Right atrium auricular region (tissue), 2 donors: ENCODE data around the gene IL11RA. TPM values are rescaled to one million over a fixed set of nuclear protein-coding genes. Genes with fewer than 3 reads are reported as not detected.

ENCODE experiments used
- DNase-seq: peaks from one replicate; pipeline ENCODE4 v3.0.0-alpha.2; 2019; ENCODE audit warnings: low spot score
- H3K27ac ChIP-seq, 2 donors: fragments of 200-600 bp; sonication (generic); 1 replicate in 1 of 2; 2 replicates in 1 of 2; pipeline ENCODE4 v1.5.1; 2016 to 2019
- H3K27me3 ChIP-seq, 2 donors: fragments of 200-600 bp; sonication (generic); one replicate each; pipeline versions ENCODE4 v1.5.1 to v1.6.0; 2017 to 2019
- H3K36me3 ChIP-seq: fragments of 200-600 bp; sonication (generic); one replicate; pipeline ENCODE4 v1.5.1; 2016
- H3K4me1 ChIP-seq, 2 donors: fragments of 200-600 bp; sonication (generic); one replicate each; pipeline versions ENCODE4 v1.5.1 to v1.6.0; 2017 to 2019
- H3K4me3 ChIP-seq, 2 donors: fragments of 200-600 bp; sonication (generic); 1 replicate in 1 of 2; 2 replicates in 1 of 2; pipeline ENCODE4 v1.5.1; 2017 to 2019; ENCODE audit warnings: mild to moderate bottlenecking in 1 of 2, moderate library complexity in 1 of 2
- H3K9me3 ChIP-seq, 2 donors: fragments of 200-600 bp; sonication (generic); one replicate each; pipeline ENCODE4 v1.5.1; 2019
- total RNA-seq, 2 donors: library from RNA; depleted of rRNA; stranded (reverse); fragments of >200 nt; gene quantifications; one replicate each; pipeline ENCODE4 v1.1.0, GENCODE V29; 2016
- TF ChIP-seq, protein P1 (sequence below), 2 donors: fragments of 200-600 bp; sonication (generic); IDR thresholded peaks; one replicate each; pipeline ENCODE4 v1.5.1; 2019; ENCODE audit warnings: antibody characterized with exemption in 2 of 2

Gene IL11RA
- total RNA-seq, 2 donors from 2014 or later = 58.2 to 108 TPM

DNA sequence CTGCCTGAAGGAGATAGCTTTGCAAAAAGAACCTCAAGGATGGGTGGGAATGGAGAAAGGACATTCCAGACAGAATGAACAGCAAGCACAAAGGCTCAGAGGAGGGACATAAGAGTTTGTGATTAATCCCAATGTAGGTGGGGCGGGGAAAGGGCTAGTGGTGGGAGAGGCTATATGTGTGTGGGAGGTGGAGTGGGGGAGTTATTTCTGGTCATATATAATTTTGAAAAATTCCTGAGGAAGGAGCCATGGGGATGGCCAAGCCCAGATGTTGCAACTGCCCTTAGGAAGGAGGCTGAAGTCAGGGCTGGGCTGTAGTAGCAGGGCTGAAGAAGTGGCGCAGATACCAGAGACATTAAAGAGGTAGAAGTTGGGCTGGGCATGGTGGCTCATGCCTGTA, 23.9 kb downstream of the IL11RA start:
- Histone ChIP-seq H3K4me3 (no peak overlapping the region), H3K9me3 (no peaks in the 10 kb centered on the region), H3K4me1 (no peaks in the 10 kb centered on the region), H3K36me3 (no peaks in the 10 kb centered on the region), H3K27me3 (no peaks in the 10 kb centered on the region), H3K27ac (no peak overlapping the region)
- no peak for DNase-seq
- TF ChIP-seq, protein P1, sequence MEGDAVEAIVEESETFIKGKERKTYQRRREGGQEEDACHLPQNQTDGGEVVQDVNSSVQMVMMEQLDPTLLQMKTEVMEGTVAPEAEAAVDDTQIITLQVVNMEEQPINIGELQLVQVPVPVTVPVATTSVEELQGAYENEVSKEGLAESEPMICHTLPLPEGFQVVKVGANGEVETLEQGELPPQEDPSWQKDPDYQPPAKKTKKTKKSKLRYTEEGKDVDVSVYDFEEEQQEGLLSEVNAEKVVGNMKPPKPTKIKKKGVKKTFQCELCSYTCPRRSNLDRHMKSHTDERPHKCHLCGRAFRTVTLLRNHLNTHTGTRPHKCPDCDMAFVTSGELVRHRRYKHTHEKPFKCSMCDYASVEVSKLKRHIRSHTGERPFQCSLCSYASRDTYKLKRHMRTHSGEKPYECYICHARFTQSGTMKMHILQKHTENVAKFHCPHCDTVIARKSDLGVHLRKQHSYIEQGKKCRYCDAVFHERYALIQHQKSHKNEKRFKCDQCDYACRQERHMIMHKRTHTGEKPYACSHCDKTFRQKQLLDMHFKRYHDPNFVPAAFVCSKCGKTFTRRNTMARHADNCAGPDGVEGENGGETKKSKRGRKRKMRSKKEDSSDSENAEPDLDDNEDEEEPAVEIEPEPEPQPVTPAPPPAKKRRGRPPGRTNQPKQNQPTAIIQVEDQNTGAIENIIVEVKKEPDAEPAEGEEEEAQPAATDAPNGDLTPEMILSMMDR (IDR thresholded peaks at IDR 0.05) = no peak

DNA sequence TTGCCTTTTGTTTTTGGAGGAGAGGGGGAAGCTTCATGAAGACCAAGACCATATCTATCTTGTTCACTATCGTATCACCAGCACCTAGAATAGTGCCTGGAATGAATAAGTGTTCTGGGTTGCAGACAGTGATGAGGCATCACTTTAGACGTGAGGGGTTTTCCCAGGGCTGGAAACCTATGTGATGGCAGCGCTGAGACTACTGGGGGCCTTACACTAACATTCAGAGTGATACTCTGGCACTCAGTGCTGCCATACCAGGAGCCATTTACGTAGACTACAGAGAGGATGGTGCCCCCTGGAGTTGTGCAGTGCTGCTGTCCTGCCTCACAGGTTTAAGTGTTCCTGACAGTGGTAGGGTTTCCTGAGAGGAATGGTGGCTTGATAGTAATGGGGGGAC, 32.2 kb downstream of the IL11RA start:
- H3K27me3 ChIP-seq = no peaks in the 10 kb centered on the region
- H3K27ac ChIP-seq = no peak overlapping the region
- H3K9me3 ChIP-seq = no peaks in the 10 kb centered on the region
- H3K36me3 ChIP-seq = no peaks in the 10 kb centered on the region
- H3K4me3 ChIP-seq = no peak overlapping the region
- no peaks in the 10 kb centered on the region for H3K4me1 ChIP-seq
- TF ChIP-seq, protein P1 (IDR thresholded peaks at IDR 0.05) = no peak
- DNase-seq = no peak

DNA sequence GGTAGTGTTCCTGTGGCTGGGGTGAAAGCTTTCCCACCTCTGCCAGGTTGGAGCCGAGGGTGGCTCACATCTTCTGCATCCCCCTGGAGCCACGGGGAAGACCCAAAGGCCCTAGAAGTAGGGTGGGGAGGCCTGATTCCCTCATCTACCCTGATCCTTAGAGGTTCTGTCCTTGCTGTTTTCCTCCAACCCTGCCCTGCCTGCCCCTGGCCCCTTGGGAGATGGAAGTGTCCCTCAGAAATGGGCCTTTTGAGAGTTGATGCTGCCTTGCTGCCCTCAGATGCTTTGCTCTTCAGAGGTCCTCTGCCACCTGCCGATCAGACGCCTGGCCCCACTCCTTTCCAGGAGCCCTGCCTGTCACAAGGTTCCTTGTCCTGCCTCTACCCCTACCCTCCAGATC, 32.8 kb downstream of the IL11RA start:
- Histone ChIP-seq H3K4me1 (no peaks in the 10 kb centered on the region), H3K9me3 (no peaks in the 10 kb centered on the region), H3K27me3 (no peaks in the 10 kb centered on the region), H3K36me3 (no peaks in the 10 kb centered on the region), H3K4me3 (no peak overlapping the region), H3K27ac (no peak overlapping the region)
- TF ChIP-seq, protein P1 (IDR thresholded peaks at IDR 0.05) = no peak
- no peak for DNase-seq

DNA sequence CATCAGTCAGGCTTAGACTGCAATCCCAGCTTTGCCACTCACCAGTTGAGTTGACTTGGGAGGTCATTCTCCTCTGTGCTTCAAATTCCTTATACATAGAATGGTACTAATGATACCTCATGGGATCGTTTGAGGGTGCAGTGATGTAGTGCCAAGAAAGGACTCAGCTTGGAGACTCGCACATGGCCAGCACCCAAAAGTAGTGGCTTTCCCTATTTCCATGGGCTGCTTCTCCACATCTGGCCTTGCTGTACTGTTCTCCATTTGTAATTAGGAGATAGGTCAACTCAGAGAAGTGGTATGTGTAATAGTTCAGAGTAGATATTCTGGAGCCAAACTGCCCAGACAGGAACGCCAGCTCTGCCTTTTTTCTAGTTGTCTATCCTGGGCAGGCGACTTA, 33.6 kb downstream of the IL11RA start:
- H3K4me1 ChIP-seq = no peaks in the 10 kb centered on the region
- H3K36me3 ChIP-seq = no peaks in the 10 kb centered on the region
- TF ChIP-seq, protein P1 (IDR thresholded peaks at IDR 0.05) = no peak
- H3K27ac ChIP-seq = no peak overlapping the region
- no peaks in the 10 kb centered on the region for H3K27me3 ChIP-seq
- no peak overlapping the region for H3K4me3 ChIP-seq
- no peaks in the 10 kb centered on the region for H3K9me3 ChIP-seq
- no peak for DNase-seq

DNA sequence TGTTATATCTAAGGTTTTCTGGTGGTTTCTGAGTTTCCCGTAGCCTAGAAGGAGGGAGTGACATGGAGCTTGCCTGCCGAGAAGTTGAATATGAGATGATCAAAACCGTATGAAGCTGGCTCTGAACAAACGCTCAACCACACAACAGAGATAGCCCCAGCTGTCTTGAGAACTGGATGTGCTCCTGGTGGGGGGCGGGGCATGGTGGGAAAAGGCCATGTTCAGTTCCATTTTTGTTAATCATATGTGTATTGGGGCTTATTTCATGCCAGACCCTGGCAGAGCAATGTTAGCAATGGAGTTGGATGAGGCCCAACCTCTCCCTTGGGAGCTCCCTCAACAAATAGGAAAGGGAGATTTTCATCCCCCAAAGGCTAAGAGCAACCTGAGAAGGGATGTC, 34.2 kb downstream of the IL11RA start:
- Histone ChIP-seq H3K4me3 (no peak overlapping the region), H3K27ac (no peak overlapping the region), H3K9me3 (no peaks in the 10 kb centered on the region), H3K36me3 (no peaks in the 10 kb centered on the region), H3K27me3 (no peaks in the 10 kb centered on the region), H3K4me1 (no peaks in the 10 kb centered on the region)
- no peak for DNase-seq
- TF ChIP-seq, protein P1 (IDR thresholded peaks at IDR 0.05) = no peak

DNA sequence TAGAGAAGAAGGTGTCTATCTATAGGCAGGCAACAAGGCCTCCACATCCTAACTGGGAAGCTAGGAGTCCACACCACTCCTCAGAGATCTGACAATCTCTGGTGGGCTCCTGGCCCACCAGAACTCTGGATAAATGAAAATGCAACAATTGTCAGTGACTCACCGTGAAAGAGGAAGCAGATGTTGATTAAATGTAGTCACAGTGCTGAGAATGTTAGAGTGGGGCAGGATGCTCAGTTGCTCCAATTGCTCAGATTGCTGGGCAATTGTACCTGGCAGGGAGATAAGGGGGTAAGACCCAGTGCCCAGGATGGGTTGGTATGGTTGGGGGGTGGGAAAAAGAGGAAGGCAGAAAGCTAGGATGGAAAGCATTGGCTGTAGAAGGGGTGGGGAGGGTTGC, 34.7 kb downstream of the IL11RA start:
- no peaks in the 10 kb centered on the region for H3K4me1 ChIP-seq
- DNase-seq = no peak
- no peak overlapping the region for H3K27ac ChIP-seq

More for the DNA sequence above, 34.7 kb downstream of the IL11RA start:
- TF ChIP-seq, protein P1 (IDR thresholded peaks at IDR 0.05) = no peak
- H3K9me3 ChIP-seq = no peaks in the 10 kb centered on the region
- no peak overlapping the region for H3K4me3 ChIP-seq
- H3K27me3 ChIP-seq = no peaks in the 10 kb centered on the region
- H3K36me3 ChIP-seq = no peaks in the 10 kb centered on the region
